ENCODE data around the gene BTAF1. TPM values are rescaled to one million over a fixed set of nuclear protein-coding genes. Genes with fewer than 3 reads are reported as not detected.

Gene BTAF1
- total RNA-seq, 1 experiment from 2014 or later, result 45.2 TPM

GRCh38 chr10:91910467-91910866 lies 13.1 kb upstream of the BTAF1 start:
- no peak overlapping the region for H3K4me2 ChIP-seq (ENCODE audit: insufficient read depth, insufficient read length, low read length)
- TF ChIP-seq CTCF (conservative IDR thresholded peaks at IDR 0.05), result no peak
- DNase-seq, result no peak

More at GRCh38 chr10:91910467-91910866, 13.1 kb upstream of the BTAF1 start:
- no peak overlapping the region for H2AK5ac ChIP-seq (ENCODE audit: insufficient read length, low read length)
- H2BK20ac ChIP-seq (ENCODE audit: low read depth, low read length, poor library complexity, severe bottlenecking), result no peak overlapping the region
- peaks cover 4% of the 10 kb centered on the region; the same call in 1 of the 2 replicates for H3K79me2 ChIP-seq (ENCODE audit: insufficient read depth, low read length)
- H3K79me1 ChIP-seq (ENCODE audit: insufficient read depth, low read depth, low read length, poor library complexity, severe bottlenecking), result no peaks in the 10 kb centered on the region
- no peaks in the 10 kb centered on the region for H3K4me1 ChIP-seq (ENCODE audit: insufficient read depth, low read length)
- Mint-ChIP-seq H3K9me3 (peaks cover 0 to 5% of the 10 kb centered on the region in 2 experiments; a peak in 2 of 5 replicates), H3K4me1 (peaks cover 22 to 32% of the 10 kb centered on the region in 2 experiments), H3K4me3 (peak overlapping the region in 1 of 2 experiments; percentile 31; a peak in 1 of 5 replicates), H3K36me3 (ENCODE audit: insufficient read depth in 1 of 3, low read depth in 3 of 3) (peaks cover 16 to 24% (median 23%) of the 10 kb centered on the region in 3 experiments), H3K27ac (no peak overlapping the region), H3K27me3 (ENCODE audit: low read depth) (0 out of 2 replicates have a peak, but pooled peaks cover 2% of the 10 kb centered on the region)
- no peak overlapping the region for H2AFZ ChIP-seq (ENCODE audit: low read length)
- no peak overlapping the region for H3K56ac ChIP-seq (ENCODE audit: insufficient read length, low read depth, low read length)
- no peak overlapping the region for H3K4ac ChIP-seq (ENCODE audit: low read depth, low read length)
- H3K23ac ChIP-seq (ENCODE audit: insufficient read length, low read depth, low read length), result no peak overlapping the region
- no CpG with 5 or more reads among the region's 4 CpGs for WGBS (ENCODE audit: extremely low coverage, insufficient read length, low lambda C conversion rate)
- no peak overlapping the region for H4K91ac ChIP-seq (ENCODE audit: insufficient read length, low read depth, low read length)
- no peak overlapping the region for H4K8ac ChIP-seq (replicated peaks; ENCODE audit: insufficient read length, low read depth, low read length)
- no peak overlapping the region for H2BK12ac ChIP-seq (ENCODE audit: insufficient read length, low read depth, low read length)
- H2BK5ac ChIP-seq (ENCODE audit: insufficient read length, low read length), result no peak overlapping the region
- no peak overlapping the region for H4K5ac ChIP-seq (ENCODE audit: insufficient read length, low read depth, low read length)
- H4K20me1 ChIP-seq (ENCODE audit: control insufficient read depth, insufficient read depth, insufficient read length), result no peaks in the 10 kb centered on the region
- H3T11ph ChIP-seq (ENCODE audit: low read length), result no peak overlapping the region
- H3K9me3 ChIP-seq (ENCODE audit: control insufficient read depth, low read depth, low read length), result no peaks in the 10 kb centered on the region
- H3K9ac ChIP-seq (ENCODE audit: extremely low read depth, insufficient read length, low read length), result no peak overlapping the region
- no peaks in the 10 kb centered on the region for H3K27me3 ChIP-seq (ENCODE audit: insufficient read depth, low read length)
- no peak overlapping the region for H3K14ac ChIP-seq (ENCODE audit: insufficient read depth, low read length)
- no peak overlapping the region for H3K18ac ChIP-seq (ENCODE audit: insufficient read length, low read depth, low read length)
- H2BK15ac ChIP-seq (ENCODE audit: low read depth, low read length), result no peak overlapping the region
- H2BK120ac ChIP-seq (ENCODE audit: low read depth, low read length, poor library complexity, severe bottlenecking), result no peak overlapping the region
- no peak overlapping the region for H3K27ac ChIP-seq (ENCODE audit: insufficient read length, low read depth, low read length)
- peaks cover 14% of the 10 kb centered on the region for H3K23me2 ChIP-seq (ENCODE audit: insufficient read length, low read depth, low read length, poor library complexity, severe bottlenecking)
